ENCODE results near the gene B4GALNT1. TPM values are rescaled to one million over a fixed set of nuclear protein-coding genes. Genes with fewer than 3 reads are reported as not detected.

B4GALNT1 gene
- total RNA-seq, 1 experiment from 2014 or later, result 64.3 TPM

- no peak for DNase-seq (ENCODE audit: low spot score)
Measured at GRCh38 chr12:57586128-57586527, 46.9 kb downstream of the B4GALNT1 start.

- DNase-seq (ENCODE audit: low spot score), result no peak
Measured at GRCh38 chr12:57585156-57585555, 47.8 kb downstream of the B4GALNT1 start.

GRCh38 chr12:57584690-57585089 lies 48.3 kb downstream of the B4GALNT1 start:
- DNase-seq (ENCODE audit: low spot score), result no peak

- DNase-seq (ENCODE audit: low spot score), result no peak
Measured at GRCh38 chr12:57584050-57584449, 49.0 kb downstream of the B4GALNT1 start.

DNA sequence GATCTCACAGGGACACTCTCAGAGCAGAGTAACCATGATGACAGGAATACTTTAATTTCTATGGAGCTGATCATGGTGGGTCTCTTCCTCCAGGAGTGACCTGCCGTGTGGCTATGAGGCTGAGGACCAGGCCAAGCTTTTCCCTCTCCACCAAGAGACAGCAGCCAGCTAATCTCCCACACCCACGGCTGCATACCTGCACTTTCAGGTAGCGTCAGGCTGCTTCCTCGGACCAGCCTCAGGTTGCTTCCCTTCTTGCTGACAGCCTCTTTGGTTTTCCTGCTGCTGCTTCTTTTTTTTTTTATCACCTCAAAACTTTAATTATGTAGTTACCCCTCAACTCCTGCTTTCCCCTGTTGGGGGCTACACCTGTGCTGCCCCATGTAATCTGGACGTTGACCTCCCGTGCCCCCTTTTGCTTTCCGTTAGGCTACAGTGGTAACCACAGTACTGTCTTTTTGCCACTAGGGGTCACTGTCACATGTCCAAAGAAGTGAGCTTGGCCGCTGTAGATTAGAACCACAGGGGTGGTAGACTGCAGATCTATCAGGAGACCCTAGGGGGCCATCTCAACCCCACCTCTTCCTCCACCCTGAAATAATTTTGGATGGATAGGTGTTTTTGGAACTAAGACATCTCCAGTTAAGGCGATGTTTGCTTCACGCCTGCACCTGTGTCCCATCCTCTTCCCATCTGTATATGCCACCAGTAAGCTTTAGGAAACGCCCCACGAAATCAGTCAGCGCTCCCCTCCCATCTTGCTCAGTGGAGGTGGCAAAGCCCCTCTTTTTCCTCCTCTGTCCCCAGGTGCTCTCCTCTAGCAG lies 49.8 kb downstream of the B4GALNT1 start:
- peak; percentile 69 for DNase-seq (ENCODE audit: low spot score)

DNA sequence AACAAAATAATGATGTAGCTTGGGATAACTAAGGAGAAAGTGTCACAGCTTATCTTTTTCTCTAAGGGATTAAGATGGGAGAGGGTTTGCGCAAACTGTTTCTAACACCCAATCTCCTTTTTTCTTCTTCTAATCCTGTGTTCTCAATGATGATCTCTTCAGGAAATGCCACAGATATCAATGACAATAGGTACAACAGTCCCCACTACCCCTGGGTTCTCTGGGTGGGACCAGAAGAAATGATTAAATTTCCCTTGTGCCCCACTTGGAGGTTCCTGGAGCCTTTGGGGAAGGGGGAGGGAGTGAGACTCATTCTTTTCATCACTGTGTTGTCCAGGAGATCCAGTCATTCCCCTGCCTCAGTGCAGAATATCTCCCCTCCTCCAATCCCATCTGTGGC lies 50.6 kb downstream of the B4GALNT1 start:
- no peak for DNase-seq (ENCODE audit: low spot score)

- DNase-seq (ENCODE audit: low spot score), result no peak
Measured at GRCh38 chr12:57581802-57582201, 51.2 kb downstream of the B4GALNT1 start.

DNA sequence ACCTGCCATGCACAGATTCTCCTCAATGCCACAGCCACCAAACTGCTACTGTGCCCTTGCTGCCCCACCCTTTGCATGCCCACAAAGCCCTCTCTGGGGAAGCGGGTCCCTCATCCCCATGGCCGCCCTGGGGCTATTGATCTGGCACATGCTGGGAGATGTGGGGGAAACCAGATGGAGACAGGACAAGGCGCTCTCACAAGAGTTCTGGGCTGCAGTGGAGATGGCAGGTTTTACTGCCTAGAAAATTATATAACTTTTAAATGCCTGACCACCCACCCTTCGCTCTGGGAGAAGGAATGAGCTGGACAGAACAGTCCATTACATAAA lies 52.6 kb downstream of the B4GALNT1 start:
- no peak for DNase-seq (ENCODE audit: low spot score)

DNA sequence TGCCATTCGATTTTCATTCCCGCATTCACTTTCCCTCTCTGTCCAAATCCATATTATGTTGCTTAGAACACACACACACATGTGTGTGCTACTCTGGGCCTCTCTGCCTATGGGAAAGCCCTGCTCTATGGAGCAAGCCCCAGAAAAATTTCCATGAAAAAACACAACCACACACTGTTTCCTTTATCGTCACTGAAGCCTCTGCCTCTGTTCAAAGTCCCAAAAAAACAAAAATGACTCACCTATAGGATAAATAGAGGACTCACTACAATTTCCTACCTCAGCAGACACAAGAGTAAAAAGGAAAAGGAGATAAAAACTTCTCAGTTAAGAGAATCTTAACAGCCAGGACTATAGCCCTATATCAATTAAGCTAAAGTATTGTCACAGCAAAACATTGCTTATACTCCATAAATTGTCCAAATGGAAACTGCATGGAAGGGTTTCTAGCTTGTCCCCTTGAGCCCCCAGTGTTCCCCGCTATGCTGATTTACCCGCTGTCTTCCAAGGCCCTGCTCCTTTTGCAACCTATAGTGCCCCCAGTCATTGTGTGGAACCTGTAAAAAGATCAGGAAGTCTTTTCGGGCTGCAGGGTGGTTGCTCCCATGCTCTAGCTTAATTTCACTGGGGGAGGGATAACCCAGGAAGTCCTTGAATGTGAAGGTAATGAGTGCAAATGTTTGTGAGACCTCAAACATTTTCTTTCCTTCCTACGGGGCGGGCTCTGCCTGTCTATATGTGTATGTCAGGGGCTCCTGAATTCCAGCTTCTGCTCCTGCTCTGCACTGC lies 53.1 kb downstream of the B4GALNT1 start:
- no peak for DNase-seq (ENCODE audit: low spot score)

DNA sequence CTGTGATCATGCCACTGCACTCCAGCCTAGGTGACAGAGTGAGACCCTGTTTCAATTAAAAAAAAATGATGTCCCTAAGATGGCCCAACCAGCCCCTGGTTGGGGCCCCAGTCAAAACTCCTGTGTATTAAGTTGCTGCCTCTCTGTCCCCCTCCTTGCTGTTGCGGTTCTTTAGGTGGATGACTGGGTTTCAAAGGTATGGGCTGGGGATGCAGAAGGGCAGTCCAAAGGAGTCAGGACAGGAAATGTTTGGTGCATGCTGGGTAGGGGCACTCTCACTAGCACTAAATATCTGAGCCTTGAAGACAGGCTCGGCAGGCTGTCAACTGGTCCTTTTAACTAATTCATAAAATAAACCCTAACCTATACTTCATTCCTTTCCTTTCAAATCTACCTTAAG lies 54.0 kb downstream of the B4GALNT1 start:
- DNase-seq (ENCODE audit: low spot score), result no peak

GRCh38 chr12:57577981-57578758 lies 54.8 kb downstream of the B4GALNT1 start:
- DNase-seq (ENCODE audit: low spot score), result no peak

DNA sequence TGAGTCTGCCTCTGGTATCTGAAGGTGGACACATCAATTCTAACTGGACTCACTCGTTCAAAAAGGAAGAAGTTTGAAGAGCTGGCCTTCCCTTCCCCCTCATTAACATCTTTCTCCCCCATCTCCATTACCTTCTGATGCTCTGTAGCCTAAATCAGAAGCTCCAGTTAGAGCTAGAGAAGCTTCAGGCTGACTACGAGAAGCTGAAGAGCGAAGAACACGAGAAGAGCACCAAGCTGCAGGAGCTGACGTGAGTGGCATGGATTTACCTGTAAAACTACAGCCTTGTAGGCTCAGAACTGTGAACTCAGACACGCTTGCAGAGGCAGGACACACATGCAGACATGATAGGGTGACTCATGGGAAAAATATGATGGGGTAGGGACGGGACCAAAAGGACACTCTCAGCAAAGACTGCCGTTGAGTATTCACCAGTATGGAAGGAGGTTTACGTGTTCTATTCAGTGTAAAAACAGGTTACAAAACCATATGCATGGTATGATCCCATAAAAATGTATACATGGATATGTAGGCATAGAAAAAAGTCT lies 56.3 kb downstream of the B4GALNT1 start:
- DNase-seq (ENCODE audit: low spot score), result no peak

Other genes with a start within 250 kb of the B4GALNT1 start
- gene R3HDM2, start 202.2 kb downstream of the B4GALNT1 start, total RNA-seq (2014; rRNA removed; shearing (Covaris generic)), result 9.5 and 12.3 TPM in 2 replicates
- gene INHBC, start 198.4 kb downstream of the B4GALNT1 start, total RNA-seq (2014; rRNA removed; shearing (Covaris generic)), result not detected in 2 replicates
- 16.1 and 24.8 TPM in 2 replicates for gene INHBE, start 177.9 kb downstream of the B4GALNT1 start, total RNA-seq (2014; rRNA removed; shearing (Covaris generic))
- 5.7 and 6.3 TPM in 2 replicates for gene GLI1, start 173.4 kb downstream of the B4GALNT1 start, total RNA-seq (2014; rRNA removed; shearing (Covaris generic))
- not detected in 2 replicates for gene ARHGAP9, start 153.3 kb downstream of the B4GALNT1 start, total RNA-seq (2014; rRNA removed; shearing (Covaris generic))
- 118 and 121 TPM in 2 replicates for gene MARS1, start 145.1 kb downstream of the B4GALNT1 start, total RNA-seq (2014; rRNA removed; shearing (Covaris generic))
- 43.2 and 50.1 TPM in 2 replicates for gene DDIT3, start 112.7 kb downstream of the B4GALNT1 start, total RNA-seq (2014; rRNA removed; shearing (Covaris generic))
- 1.5 and 3.1 TPM in 2 replicates for gene MBD6, start 110.4 kb downstream of the B4GALNT1 start, total RNA-seq (2014; rRNA removed; shearing (Covaris generic))
- 76.6 and 109 TPM in 2 replicates for gene DCTN2, start 86.0 kb downstream of the B4GALNT1 start, total RNA-seq (2014; rRNA removed; shearing (Covaris generic))
- 0.27 TPM in 1 of 2 replicates, not detected in the other for gene KIF5A, start 83.2 kb downstream of the B4GALNT1 start, total RNA-seq (2014; rRNA removed; shearing (Covaris generic))
- 24.4 and 27.2 TPM in 2 replicates for gene PIP4K2C, start 42.0 kb downstream of the B4GALNT1 start, total RNA-seq (2014; rRNA removed; shearing (Covaris generic))
- 7.3 and 10.7 TPM in 2 replicates for gene DTX3, start 28.4 kb downstream of the B4GALNT1 start, total RNA-seq (2014; rRNA removed; shearing (Covaris generic))
- 8.5 and 11.7 TPM in 2 replicates for gene ARHGEF25, start 21.8 kb downstream of the B4GALNT1 start, total RNA-seq (2014; rRNA removed; shearing (Covaris generic))
- 221 and 235 TPM in 2 replicates for gene OS9, start 60.9 kb upstream of the B4GALNT1 start, total RNA-seq (2014; rRNA removed; shearing (Covaris generic))
- 0.99 and 2.4 TPM in 2 replicates for gene AGAP2, start 105.5 kb upstream of the B4GALNT1 start, total RNA-seq (2014; rRNA removed; shearing (Covaris generic))
- 64.1 and 76.5 TPM in 2 replicates for gene TSPAN31, start 111.8 kb upstream of the B4GALNT1 start, total RNA-seq (2014; rRNA removed; shearing (Covaris generic))
- gene CDK4, start 119.1 kb upstream of the B4GALNT1 start, total RNA-seq (2014; rRNA removed; shearing (Covaris generic)), result 298 and 323 TPM in 2 replicates
- gene MARCHF9, start 121.9 kb upstream of the B4GALNT1 start, total RNA-seq (2014; rRNA removed; shearing (Covaris generic)), result 5.5 and 7.3 TPM in 2 replicates
- gene CYP27B1, start 133.9 kb upstream of the B4GALNT1 start, total RNA-seq (2014; rRNA removed; shearing (Covaris generic)), result 0.48 TPM in 1 of 2 replicates, not detected in the other
- gene METTL1, start 138.9 kb upstream of the B4GALNT1 start, total RNA-seq (2014; rRNA removed; shearing (Covaris generic)), result 2.5 and 8.1 TPM in 2 replicates
- 4.1 and 7.9 TPM in 2 replicates for gene EEF1AKMT3, start 139.4 kb upstream of the B4GALNT1 start, total RNA-seq (2014; rRNA removed; shearing (Covaris generic))
- gene TSFM, start 149.6 kb upstream of the B4GALNT1 start, total RNA-seq (2014; rRNA removed; shearing (Covaris generic)), result 41.3 and 58.6 TPM in 2 replicates
- 2.0 and 4.3 TPM in 2 replicates for gene AVIL, start 185.5 kb upstream of the B4GALNT1 start, total RNA-seq (2014; rRNA removed; shearing (Covaris generic))
- 36.1 and 44.8 TPM in 2 replicates for gene CTDSP2, start 213.5 kb upstream of the B4GALNT1 start, total RNA-seq (2014; rRNA removed; shearing (Covaris generic))

Data from H4 (cell line).